ENCODE data around the gene MMS22L. TPM values are rescaled to one million over a fixed set of nuclear protein-coding genes. Genes with fewer than 3 reads are reported as not detected.

The MMS22L gene
- total RNA-seq, 1 donor from 2014 or later, result 17.9 TPM

GRCh38 chr6:97292671-97293070 is 9.7 kb upstream of the MMS22L start:
- no peak overlapping the region for H3K4me3 Mint-ChIP-seq
- peaks cover 24% of the 10 kb centered on the region for H3K27me3 Mint-ChIP-seq
- no peaks in the 10 kb centered on the region for H3K4me1 Mint-ChIP-seq
- no peak for TF ChIP-seq CTCF (IDR thresholded peaks at IDR 0.05)
- no peaks in the 10 kb centered on the region for H3K36me3 Mint-ChIP-seq (ENCODE audit: low read depth)
- no peak overlapping the region for H3K27ac Mint-ChIP-seq
- ChIA-PET CTCF (no interaction called here), POLR2A (no interaction called here)
- intact Hi-C loops (cut with micrococcal nuclease), result no loop called here
- peaks cover 5% of the 10 kb centered on the region for H3K9me3 Mint-ChIP-seq
- no peak for ATAC-seq (ENCODE audit: low read depth)
- no peak for DNase-seq

- no peaks in the 10 kb centered on the region for H3K36me3 Mint-ChIP-seq (ENCODE audit: low read depth)
- H3K27ac Mint-ChIP-seq, result no peak overlapping the region
- peaks cover 5% of the 10 kb centered on the region for H3K9me3 Mint-ChIP-seq
- DNase-seq, result no peak
- intact Hi-C loops (cut with micrococcal nuclease), result no loop called here
- ATAC-seq (ENCODE audit: low read depth), result no peak
- peaks cover 24% of the 10 kb centered on the region for H3K27me3 Mint-ChIP-seq
- no peak for TF ChIP-seq CTCF (IDR thresholded peaks at IDR 0.05)
- CTCF ChIA-PET, result no interaction called here
- POLR2A ChIA-PET, result interaction anchor here (0.6 kb wide), 2 partner anchors 39 to 525 kb away, joined by 3 to 4 read pairs; no protein-coding TSS in a partner anchor
- no peak overlapping the region for H3K4me3 Mint-ChIP-seq
- H3K4me1 Mint-ChIP-seq, result no peaks in the 10 kb centered on the region
These were observed 8.9 kb upstream of the MMS22L start for GRCh38 chr6:97291896-97292295.

- POLR2A ChIA-PET, result no interaction called here
- ATAC-seq (ENCODE audit: low read depth) (no peak), DNase-seq (no peak)
- H3K27ac Mint-ChIP-seq, result no peak overlapping the region
- TF ChIP-seq CTCF (IDR thresholded peaks at IDR 0.05), result no peak
- no peak overlapping the region for H3K4me3 Mint-ChIP-seq
- intact Hi-C loops (cut with micrococcal nuclease), result no loop called here
- H3K36me3 Mint-ChIP-seq (ENCODE audit: low read depth), result no peaks in the 10 kb centered on the region
- no peaks in the 10 kb centered on the region for H3K4me1 Mint-ChIP-seq
- peaks cover 11% of the 10 kb centered on the region for H3K27me3 Mint-ChIP-seq
- CTCF ChIA-PET, result no interaction called here
- H3K9me3 Mint-ChIP-seq, result peaks cover 5% of the 10 kb centered on the region
These were observed 6.3 kb upstream of the MMS22L start for GRCh38 chr6:97289332-97289731.

- peaks cover 2% of the 10 kb centered on the region for H3K36me3 Mint-ChIP-seq (ENCODE audit: low read depth)
- no peak overlapping the region for H3K27ac Mint-ChIP-seq
- no peak for TF ChIP-seq CTCF (IDR thresholded peaks at IDR 0.05)
- H3K9me3 Mint-ChIP-seq, result no peaks in the 10 kb centered on the region
- ChIA-PET POLR2A (no interaction called here), CTCF (no interaction called here)
- intact Hi-C loops (cut with micrococcal nuclease), result no loop called here
- ATAC-seq (ENCODE audit: low read depth), result no peak
- peaks cover 8% of the 10 kb centered on the region for H3K4me1 Mint-ChIP-seq
- peaks cover 5% of the 10 kb centered on the region for H3K27me3 Mint-ChIP-seq
- H3K4me3 Mint-ChIP-seq, result no peak overlapping the region
- no peak for DNase-seq
These were observed 5.2 kb upstream of the MMS22L start for GRCh38 chr6:97288188-97288587.

GRCh38 chr6:97282238-97282725 is 734 bp downstream of the MMS22L start:
- DNase-seq (no peak), ATAC-seq (ENCODE audit: low read depth) (no peak)
- Mint-ChIP-seq H3K27me3 (no peaks in the 10 kb centered on the region), H3K4me1 (peaks cover 21% of the 10 kb centered on the region), H3K36me3 (ENCODE audit: low read depth) (peaks cover 20% of the 10 kb centered on the region), H3K4me3 (peak overlapping the region; percentile 91), H3K27ac (peak overlapping the region; percentile 87), H3K9me3 (no peaks in the 10 kb centered on the region)
- POLR2A ChIA-PET, result interaction anchor here (1.1 to 1.5 kb wide), 2 partner anchors 387 to 760 kb away, joined by 3 to 4 read pairs; no protein-coding TSS in a partner anchor
- intact Hi-C loops (cut with micrococcal nuclease), result loop anchor here (2.0 to 5.0 kb wide), 6 partner anchors 75 to 1705 kb away; partner anchors contain the start of genes FBXL4, MANEA and POU3F2
- TF ChIP-seq CTCF (IDR thresholded peaks at IDR 0.05), result no peak
- CTCF ChIA-PET, result no interaction called here
